ENCODE data around the gene COMTD1.

COMTD1 gene

GRCh38 chr10:75234017-75234682 is 1.6 kb downstream of the COMTD1 start (continued):
- TF ChIP-seq ZFP3 (tag by site-specific recombination; IDR thresholded peaks at IDR 0.05; ENCODE audit: low read depth): no peak
- TF ChIP-seq ZEB2 (tag by site-specific recombination; IDR thresholded peaks at IDR 0.05): peak; percentile 78; the same call in 1 of the 2 replicates
- no peak for TF ChIP-seq ZSCAN30 (tag by site-specific recombination; IDR thresholded peaks at IDR 0.05)
- no peak; the same call in 1 of the 2 replicates for TF ChIP-seq ZNF623 (tag by site-specific recombination; IDR thresholded peaks at IDR 0.05)
- no peak for TF ChIP-seq ZNF654 (tag by site-specific recombination; IDR thresholded peaks at IDR 0.05; ENCODE audit: low read depth)
- TF ChIP-seq YY2 (tag by site-specific recombination; IDR thresholded peaks at IDR 0.05): no peak
- TF ChIP-seq ZNF280C (tag by site-specific recombination; IDR thresholded peaks at IDR 0.05): no peak
- no peak for TF ChIP-seq ZNF670 (tag by site-specific recombination; IDR thresholded peaks at IDR 0.05; ENCODE audit: low read depth)
- TF ChIP-seq RBAK (tag by site-specific recombination; IDR thresholded peaks at IDR 0.05): no peak
- no peak for TF ChIP-seq GLI4 (tag by site-specific recombination; IDR thresholded peaks at IDR 0.05)
- TF ChIP-seq ZNF24 (tag by site-specific recombination; IDR thresholded peaks at IDR 0.05): no peak
- no peak for TF ChIP-seq ZNF473 (tag by site-specific recombination; IDR thresholded peaks at IDR 0.05)
- no peak for TF ChIP-seq ZSCAN5A (tag by site-specific recombination; IDR thresholded peaks at IDR 0.05)
- TF ChIP-seq ZNF560 (tag by site-specific recombination; IDR thresholded peaks at IDR 0.05; ENCODE audit: borderline replicate concordance): no peak
- no peak for TF ChIP-seq ZNF596 (tag by site-specific recombination; IDR thresholded peaks at IDR 0.05)
- TF ChIP-seq ZNF585B (tag by site-specific recombination; IDR thresholded peaks at IDR 0.05): no peak
- TF ChIP-seq CTCF (tag by site-specific recombination; IDR thresholded peaks at IDR 0.05): no peak
- TF ChIP-seq KLF8 (tag by site-specific recombination; IDR thresholded peaks at IDR 0.05): peak; percentile 99
- TF ChIP-seq ZSCAN4 (tag by site-specific recombination; IDR thresholded peaks at IDR 0.05): no peak
- no peak for TF ChIP-seq ZNF544 (tag by site-specific recombination; IDR thresholded peaks at IDR 0.05)
- TF ChIP-seq ZNF521 (tag by site-specific recombination; IDR thresholded peaks at IDR 0.05): no peak
- no peak for TF ChIP-seq ZNF146 (tag by site-specific recombination; IDR thresholded peaks at IDR 0.05)
- no peak for TF ChIP-seq ZNF202 (tag by site-specific recombination; IDR thresholded peaks at IDR 0.05; ENCODE audit: borderline replicate concordance)
- no peak for TF ChIP-seq TCF7L2 (IDR thresholded peaks at IDR 0.05; ENCODE audit: borderline replicate concordance, low read depth, low read length)
- no peak for TF ChIP-seq ZNF274 (IDR thresholded peaks at IDR 0.05; ENCODE audit: low read length)
- TF ChIP-seq ZNF274 (tag by site-specific recombination; IDR thresholded peaks at IDR 0.05; ENCODE audit: borderline replicate concordance): no peak
- peak; percentile 99 for TF ChIP-seq ZNF341 (tag by site-specific recombination; IDR thresholded peaks at IDR 0.05; ENCODE audit: low read depth)
- no peak for TF ChIP-seq ATF2 (tag by site-specific recombination; IDR thresholded peaks at IDR 0.05; ENCODE audit: low read depth)
- TF ChIP-seq ZNF16 (tag by site-specific recombination; IDR thresholded peaks at IDR 0.05; ENCODE audit: low read depth): no peak
- TF ChIP-seq ZNF362 (tag by site-specific recombination; IDR thresholded peaks at IDR 0.05): no peak
- TF ChIP-seq ZNF600 (tag by site-specific recombination; IDR thresholded peaks at IDR 0.05): peak; percentile 80; the same call in 1 of the 2 replicates
- TF ChIP-seq ZNF580 (tag by site-specific recombination; IDR thresholded peaks at IDR 0.05): no peak

All from HEK293 (cell line).